Fibroblast of lung (primary cell): ENCODE results near the gene PCDHB14. TPM values are rescaled to one million over a fixed set of nuclear protein-coding genes. Genes with fewer than 3 reads are reported as not detected.
"Not testable (repeated sequence)": the region's sequence is repeated elsewhere in the genome, so short reads cannot be mapped to it uniquely, and the experiment has no call there.

Experiments
- DNase-seq, 2 donors: peaks; one replicate each; pipeline versions ENCODE4 v3.0.0 to v3.0.0-alpha.2; 2010; ENCODE audit warnings: low read depth in 2 of 2
- H2AFZ ChIP-seq: 2 replicates; pipeline ENCODE4 v1.5.1; 2012; ENCODE audit warnings: low read length, control low read depth, inconsistent platforms
- H3K27ac ChIP-seq: 2 replicates; pipeline ENCODE4 v1.5.1; 2011; ENCODE audit warnings: low read length, control low read depth; ENCODE audit not compliant: insufficient read depth
- H3K27me3 ChIP-seq: 2 replicates; pipeline ENCODE4 v1.5.1; 2011; ENCODE audit warnings: mild to moderate bottlenecking, low read length; ENCODE audit not compliant: control insufficient read depth, insufficient read depth
- H3K36me3 ChIP-seq: 2 replicates; pipeline ENCODE4 v1.5.1; 2011; ENCODE audit warnings: low read length; ENCODE audit not compliant: control insufficient read depth, insufficient read depth
- H3K4me1 ChIP-seq: 2 replicates; pipeline ENCODE4 v1.5.1; 2011; ENCODE audit warnings: low read length; ENCODE audit not compliant: control insufficient read depth, insufficient read depth; ENCODE audit errors: extremely low read depth
- H3K4me2 ChIP-seq: 2 replicates; pipeline ENCODE4 v1.5.1; 2011; ENCODE audit warnings: low read length, control low read depth; ENCODE audit not compliant: insufficient read depth; ENCODE audit errors: extremely low read depth
- H3K4me3 ChIP-seq, 4 experiments: fragments of 200-600 bp in 1 of 4; sonication (generic) in 1 of 4; replicated peaks in 1 of 4; 2 replicates each; pipeline ENCODE4 v1.5.1; 2011 to 2016; ENCODE audit warnings: low read length in 4 of 4, low read depth in 3 of 4, mild to moderate bottlenecking in 3 of 4, control low read depth in 2 of 4, inconsistent platforms in 1 of 4, mixed read lengths in 1 of 4; ENCODE audit not compliant: insufficient read depth in 1 of 4; ENCODE audit errors: control extremely low read depth in 1 of 4
- H3K79me2 ChIP-seq: 2 replicates; pipeline ENCODE4 v1.5.1; 2012; ENCODE audit warnings: mild to moderate bottlenecking, low read length, inconsistent platforms; ENCODE audit not compliant: control insufficient read depth, insufficient read depth
- H3K9ac ChIP-seq: 2 replicates; pipeline ENCODE4 v1.5.1; 2011; ENCODE audit warnings: mild to moderate bottlenecking, low read length, control low read depth; ENCODE audit not compliant: insufficient read depth
- H3K9me3 ChIP-seq: 2 replicates; pipeline ENCODE4 v1.5.1; 2012; ENCODE audit warnings: low read depth, low read length; ENCODE audit not compliant: control insufficient read depth, insufficient read depth
- H4K20me1 ChIP-seq: 2 replicates; pipeline ENCODE4 v1.5.1; 2011; ENCODE audit warnings: low read length; ENCODE audit not compliant: control insufficient read depth, insufficient read depth; ENCODE audit errors: extremely low read depth
- CTCF ChIP-seq, 2 donors: IDR thresholded peaks in 1 of 2; conservative IDR thresholded peaks in 1 of 2; 1 replicate in 1 of 2; 2 replicates in 1 of 2; pipeline ENCODE4 v1.5.1; 2011 to 2012; ENCODE audit warnings: low read length in 2 of 2, control low read depth in 1 of 2, inconsistent platforms in 1 of 2, low read depth in 1 of 2, mild to moderate bottlenecking in 1 of 2
- EZH2 ChIP-seq: IDR thresholded peaks from 2 replicates; pipeline ENCODE4 v1.5.1; 2012; ENCODE audit warnings: low read length, control low read depth, mild to moderate bottlenecking; ENCODE audit errors: missing control alignments
- polyA plus RNA-seq, 2 donors: library from polyadenylated mRNA; depleted of rRNA in 1 of 2; stranded (reverse) in 1 of 2; unstranded in 1 of 2; fragments of >200 nt; gene quantifications; 2 replicates each; pipeline ENCODE4 v1.2.1, GENCODE V29; 2011 to 2012; ENCODE audit warnings: missing spikeins in 1 of 2
- total RNA-seq: library from RNA; depleted of rRNA; stranded (reverse); fragments of >200 nt; gene quantifications from 2 replicates; pipeline ENCODE4 v1.2.1, GENCODE V29; 2014

The PCDHB14 gene
- total and polyA plus RNA-seq, 2 donors (not counting 1 experiment from before 2014, with no cell fraction given) = 0.86 to 1.7 TPM

- H3K27me3 ChIP-seq = no peaks in the 10 kb centered on the region
- H3K4me3 ChIP-seq = no peak overlapping the region
- no peaks in the 10 kb centered on the region for H3K9me3 ChIP-seq
- no peaks in the 10 kb centered on the region for H3K36me3 ChIP-seq
- no peak for DNase-seq
- H3K27ac ChIP-seq = no peak overlapping the region
- no peak overlapping the region for H3K4me2 ChIP-seq
- H3K4me1 ChIP-seq = no peaks in the 10 kb centered on the region
- H2AFZ ChIP-seq = no peak overlapping the region
- no peak overlapping the region for H3K9ac ChIP-seq
- no peaks in the 10 kb centered on the region for H3K79me2 ChIP-seq
- TF ChIP-seq EZH2 (no peak), CTCF (conservative IDR thresholded peaks at IDR 0.05 in 1 of 2, IDR thresholded peaks at IDR 0.05 in 1 of 2; ENCODE audit: low read depth in 1 of 2, low read length in 2 of 2) (no peak)
- no peaks in the 10 kb centered on the region for H4K20me1 ChIP-seq
These were observed 13.6 kb downstream of the PCDHB14 start for GRCh38 chr5:141236516-141237313.

GRCh38 chr5:141241496-141241895 is 18.4 kb downstream of the PCDHB14 start:
- no peak overlapping the region for H3K9ac ChIP-seq
- H3K9me3 ChIP-seq = no peaks in the 10 kb centered on the region
- no peak overlapping the region for H3K4me3 ChIP-seq
- no peaks in the 10 kb centered on the region for H4K20me1 ChIP-seq
- H2AFZ ChIP-seq = no peak overlapping the region
- no peaks in the 10 kb centered on the region for H3K79me2 ChIP-seq
- H3K36me3 ChIP-seq = no peaks in the 10 kb centered on the region
- H3K4me2 ChIP-seq = no peak overlapping the region
- H3K27me3 ChIP-seq = no peaks in the 10 kb centered on the region
- no peak overlapping the region for H3K27ac ChIP-seq
- TF ChIP-seq EZH2 (no peak), CTCF (conservative IDR thresholded peaks at IDR 0.05 in 1 of 2, IDR thresholded peaks at IDR 0.05 in 1 of 2; ENCODE audit: low read depth in 1 of 2, low read length in 2 of 2) (no peak)
- no peaks in the 10 kb centered on the region for H3K4me1 ChIP-seq
- no peak for DNase-seq

GRCh38 chr5:141245250-141245717 is 22.1 kb downstream of the PCDHB14 start, which contains the start of gene PCDHB15:
Gene PCDHB15, plus strand, starts transcription at chr5:141245395. Its CDS starts 184 bp downstream, at chr5:141245579.
- Histone ChIP-seq H2AFZ (no peak within 1 kb of the TSS), H3K4me1 (no peaks in the 10 kb centered on the region), H3K9me3 (no peaks in the 10 kb centered on the region), H4K20me1 (no peaks in the 10 kb centered on the region), H3K9ac (no peak within 1 kb of the TSS), H3K4me3 (peak within 1 kb of the TSS in 1 of 4 experiments; percentile 26), H3K79me2 (no peaks in the 10 kb centered on the region), H3K27ac (no peak within 1 kb of the TSS), H3K36me3 (no peaks in the 10 kb centered on the region), H3K4me2 (no peak within 1 kb of the TSS), H3K27me3 (no peaks in the 10 kb centered on the region)
- TF ChIP-seq EZH2 (no peak), CTCF (conservative IDR thresholded peaks at IDR 0.05 in 1 of 2, IDR thresholded peaks at IDR 0.05 in 1 of 2; ENCODE audit: low read depth in 1 of 2, low read length in 2 of 2) (peak in 1 of 2 donors; percentile 7)
- DNase-seq = peak in 1 of 2 donors; percentile 2

GRCh38 chr5:141246971-141247370 is 23.8 kb downstream of the PCDHB14 start:
- not testable (repeated sequence) for H3K79me2 ChIP-seq, H3K27ac ChIP-seq, H3K4me3 ChIP-seq, H3K27me3 ChIP-seq, H4K20me1 ChIP-seq, H3K9ac ChIP-seq, H3K36me3 ChIP-seq, DNase-seq, H3K4me1 ChIP-seq, H2AFZ ChIP-seq, H3K9me3 ChIP-seq, H3K4me2 ChIP-seq
